WI38 (cell line): ENCODE results near the gene PPM1K.

Experiments
- H3K4me3 ChIP-seq: 2 replicates; pipeline ENCODE4 v1.5.1; 2011; ENCODE audit warnings: low read depth, mild to moderate bottlenecking, control low read depth, low read length
- CTCF ChIP-seq: IDR thresholded peaks from 2 replicates; pipeline ENCODE4 v1.5.1; 2012; ENCODE audit warnings: low read depth, mild to moderate bottlenecking, control low read depth, low read length

Gene PPM1K

GRCh38 chr4:88251924-88252323 lies 32.4 kb downstream of the PPM1K start:
- no peak for TF ChIP-seq CTCF
- no peak overlapping the region for H3K4me3 ChIP-seq

- H3K4me3 ChIP-seq: no peak overlapping the region
- no peak for TF ChIP-seq CTCF
Observed at GRCh38 chr4:88247148-88247547, 37.2 kb downstream of the PPM1K start.

- TF ChIP-seq CTCF: no peak
- no peak overlapping the region for H3K4me3 ChIP-seq
Observed at GRCh38 chr4:88246600-88246999, 37.8 kb downstream of the PPM1K start.

GRCh38 chr4:88244816-88245579 lies 39.4 kb downstream of the PPM1K start:
- TF ChIP-seq CTCF: no peak
- H3K4me3 ChIP-seq: no peak overlapping the region

GRCh38 chr4:88244056-88244455 lies 40.3 kb downstream of the PPM1K start:
- H3K4me3 ChIP-seq: no peak overlapping the region
- no peak for TF ChIP-seq CTCF

- H3K4me3 ChIP-seq: no peak overlapping the region
- no peak for TF ChIP-seq CTCF
Observed at GRCh38 chr4:88242144-88242543, 42.2 kb downstream of the PPM1K start.

GRCh38 chr4:88240297-88240714 lies 44.1 kb downstream of the PPM1K start:
- no peak overlapping the region for H3K4me3 ChIP-seq

More at GRCh38 chr4:88240297-88240714, 44.1 kb downstream of the PPM1K start:
- no peak for TF ChIP-seq CTCF
